Upper lobe of right lung (tissue), 1 donor: Measurements from ENCODE around the gene ESR1. TPM values are rescaled to one million over a fixed set of nuclear protein-coding genes. Genes with fewer than 3 reads are reported as not detected.
"Not testable (repeated sequence)": the region's sequence is repeated elsewhere in the genome, so short reads cannot be mapped to it uniquely, and the experiment has no call there.

Source experiments
- ATAC-seq: fragments of 200-7000 bp; cut with Tn5 transposase; one replicate; pipeline ENCODE4 v1.9.1; 2020; ENCODE audit warnings: mild to moderate bottlenecking, moderate library complexity
- DNase-seq: peaks from one replicate; pipeline ENCODE4 v3.0.0-alpha.2; 2020
- H3K27ac ChIP-seq: fragments of 200-600 bp; one replicate; pipeline ENCODE4 v1.8.0; 2022
- H3K27me3 ChIP-seq: fragments of 200-600 bp; one replicate; pipeline ENCODE4 v1.8.0; 2022; ENCODE audit warnings: mild to moderate bottlenecking
- H3K36me3 ChIP-seq: fragments of 200-600 bp; one replicate; pipeline ENCODE4 v1.8.0; 2022
- H3K4me1 ChIP-seq: fragments of 200-600 bp; one replicate; pipeline ENCODE4 v1.8.0; 2022
- H3K4me3 ChIP-seq: fragments of 200-600 bp; one replicate; pipeline ENCODE4 v1.8.0; 2022; ENCODE audit warnings: mild to moderate bottlenecking
- H3K9me3 ChIP-seq: fragments of 200-600 bp; one replicate; pipeline ENCODE4 v1.8.0; 2022
- CTCF ChIP-seq: fragments of 200-600 bp; IDR thresholded peaks from one replicate; pipeline ENCODE4 v1.8.0; 2022; ENCODE audit warnings: antibody characterized with exemption
- intact Hi-C: fragments of 100-400 bp; cut with DNase I; formaldehyde crosslinking; loops from one replicate; pipeline ENCODE4 v1.11.0; 2022
- total RNA-seq: library from RNA; stranded (reverse); fragmentation: NEBNext Ultra II Directional; extraction: Animal tissue kit (Norgen Biotek cat#: 25700); gene quantifications from one replicate; pipeline ENCODE4 v1.2.1, GENCODE V29; 2021
- donor health status: DM: no; HTN: yes; CAD: no; lungs with severe emphysema.

The ESR1 gene
- total RNA-seq, 1 donor from 2014 or later: 5.7 TPM

GRCh38 chr6:151963001-151963400 is 155.5 kb downstream of the ESR1 start:
- TF ChIP-seq CTCF: no peak
- intact Hi-C loops: no loop called here
- Histone ChIP-seq H3K9me3 (no peaks in the 10 kb centered on the region), H3K4me1 (no peaks in the 10 kb centered on the region), H3K27me3 (no peaks in the 10 kb centered on the region), H3K36me3 (no peaks in the 10 kb centered on the region), H3K27ac (no peak overlapping the region), H3K4me3 (no peak overlapping the region)
- no peak for ATAC-seq
- DNase-seq: no peak

GRCh38 chr6:151964412-151964811 is 156.9 kb downstream of the ESR1 start:
- H3K36me3 ChIP-seq, H3K27ac ChIP-seq, H3K4me1 ChIP-seq, H3K4me3 ChIP-seq, DNase-seq, ATAC-seq, intact Hi-C loops, H3K9me3 ChIP-seq, H3K27me3 ChIP-seq: not testable (repeated sequence)

GRCh38 chr6:151974061-151974617 is 166.7 kb downstream of the ESR1 start:
- H3K27ac ChIP-seq: no peak overlapping the region
- DNase-seq: no peak
- no peaks in the 10 kb centered on the region for H3K36me3 ChIP-seq
- no peaks in the 10 kb centered on the region for H3K4me1 ChIP-seq
- ATAC-seq: no peak
- TF ChIP-seq CTCF: no peak
- no peak overlapping the region for H3K4me3 ChIP-seq
- intact Hi-C loops: no loop called here
- no peaks in the 10 kb centered on the region for H3K27me3 ChIP-seq
- H3K9me3 ChIP-seq: no peaks in the 10 kb centered on the region

- H3K27me3 ChIP-seq: no peaks in the 10 kb centered on the region
- H3K36me3 ChIP-seq: no peaks in the 10 kb centered on the region
- no peaks in the 10 kb centered on the region for H3K9me3 ChIP-seq
- ATAC-seq: no peak
- no peak for DNase-seq
- no peaks in the 10 kb centered on the region for H3K4me1 ChIP-seq
- no peak overlapping the region for H3K27ac ChIP-seq
- no peak for TF ChIP-seq CTCF
- intact Hi-C loops: no loop called here
- H3K4me3 ChIP-seq: no peak overlapping the region
Measured at GRCh38 chr6:151975795-151976194, 168.3 kb downstream of the ESR1 start.

- H3K36me3 ChIP-seq, DNase-seq, H3K4me3 ChIP-seq, intact Hi-C loops, H3K27me3 ChIP-seq, H3K4me1 ChIP-seq, H3K9me3 ChIP-seq, ATAC-seq, H3K27ac ChIP-seq: not testable (repeated sequence)
Measured at GRCh38 chr6:151988199-151988598, 180.7 kb downstream of the ESR1 start.

- Histone ChIP-seq H3K4me1 (no peaks in the 10 kb centered on the region), H3K27me3 (no peaks in the 10 kb centered on the region), H3K27ac (no peak overlapping the region), H3K36me3 (no peaks in the 10 kb centered on the region), H3K9me3 (no peaks in the 10 kb centered on the region), H3K4me3 (no peak overlapping the region)
- DNase-seq (no peak), ATAC-seq (no peak)
- no peak for TF ChIP-seq CTCF
- intact Hi-C loops: no loop called here
Measured at GRCh38 chr6:151992091-151992490, 184.6 kb downstream of the ESR1 start.

- intact Hi-C loops: no loop called here
Measured at GRCh38 chr6:151993364-151993763, 185.9 kb downstream of the ESR1 start.

More at GRCh38 chr6:151993364-151993763, 185.9 kb downstream of the ESR1 start:
- no peak for DNase-seq
- ATAC-seq: no peak
- Histone ChIP-seq H3K4me1 (no peaks in the 10 kb centered on the region), H3K36me3 (no peaks in the 10 kb centered on the region), H3K27me3 (no peaks in the 10 kb centered on the region), H3K9me3 (no peaks in the 10 kb centered on the region), H3K4me3 (no peak overlapping the region), H3K27ac (no peak overlapping the region)
- no peak for TF ChIP-seq CTCF
